ENCODE data around the gene HABP2. TPM values are rescaled to one million over a fixed set of nuclear protein-coding genes. Genes with fewer than 3 reads are reported as not detected.

HABP2 gene
- total RNA-seq, 1 donor from 2014 or later, result 112 TPM

DNA sequence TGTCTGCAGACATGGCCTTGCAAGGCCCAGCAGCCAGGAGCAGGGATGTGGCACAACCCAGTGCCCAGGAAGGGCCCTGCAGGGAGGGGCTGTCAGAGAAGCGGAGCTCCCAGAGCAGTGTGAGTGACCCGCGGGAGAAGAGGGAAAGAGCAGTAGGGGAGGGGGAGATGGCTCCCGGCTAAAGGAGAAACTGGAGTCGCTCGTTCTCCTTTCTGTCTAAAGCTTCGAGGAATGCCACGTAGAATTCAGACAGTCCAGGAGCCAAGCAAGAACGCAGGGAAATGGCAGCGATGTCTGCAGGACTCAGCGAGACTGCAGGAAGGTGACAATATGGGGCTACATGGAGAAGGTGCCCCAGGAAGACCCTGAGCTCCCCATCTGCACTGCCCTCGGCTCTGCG, 22.4 kb upstream of the HABP2 start:
- Mint-ChIP-seq H3K36me3 (ENCODE audit: insufficient read depth) (no peaks in the 10 kb centered on the region), H3K27me3 (peaks cover 4% of the 10 kb centered on the region), H3K4me3 (ENCODE audit: low read depth) (no peak overlapping the region), H3K27ac (no peak overlapping the region), H3K4me1 (ENCODE audit: low read depth) (peaks cover 7% of the 10 kb centered on the region), H3K9me3 (ENCODE audit: low read depth) (no peaks in the 10 kb centered on the region)
- DNase-seq (ENCODE audit: low spot score, unreplicated experiment), result no peak
- TF ChIP-seq, protein P1, sequence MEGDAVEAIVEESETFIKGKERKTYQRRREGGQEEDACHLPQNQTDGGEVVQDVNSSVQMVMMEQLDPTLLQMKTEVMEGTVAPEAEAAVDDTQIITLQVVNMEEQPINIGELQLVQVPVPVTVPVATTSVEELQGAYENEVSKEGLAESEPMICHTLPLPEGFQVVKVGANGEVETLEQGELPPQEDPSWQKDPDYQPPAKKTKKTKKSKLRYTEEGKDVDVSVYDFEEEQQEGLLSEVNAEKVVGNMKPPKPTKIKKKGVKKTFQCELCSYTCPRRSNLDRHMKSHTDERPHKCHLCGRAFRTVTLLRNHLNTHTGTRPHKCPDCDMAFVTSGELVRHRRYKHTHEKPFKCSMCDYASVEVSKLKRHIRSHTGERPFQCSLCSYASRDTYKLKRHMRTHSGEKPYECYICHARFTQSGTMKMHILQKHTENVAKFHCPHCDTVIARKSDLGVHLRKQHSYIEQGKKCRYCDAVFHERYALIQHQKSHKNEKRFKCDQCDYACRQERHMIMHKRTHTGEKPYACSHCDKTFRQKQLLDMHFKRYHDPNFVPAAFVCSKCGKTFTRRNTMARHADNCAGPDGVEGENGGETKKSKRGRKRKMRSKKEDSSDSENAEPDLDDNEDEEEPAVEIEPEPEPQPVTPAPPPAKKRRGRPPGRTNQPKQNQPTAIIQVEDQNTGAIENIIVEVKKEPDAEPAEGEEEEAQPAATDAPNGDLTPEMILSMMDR (IDR thresholded peaks at IDR 0.05; ENCODE audit: unreplicated experiment), result no peak

DNA sequence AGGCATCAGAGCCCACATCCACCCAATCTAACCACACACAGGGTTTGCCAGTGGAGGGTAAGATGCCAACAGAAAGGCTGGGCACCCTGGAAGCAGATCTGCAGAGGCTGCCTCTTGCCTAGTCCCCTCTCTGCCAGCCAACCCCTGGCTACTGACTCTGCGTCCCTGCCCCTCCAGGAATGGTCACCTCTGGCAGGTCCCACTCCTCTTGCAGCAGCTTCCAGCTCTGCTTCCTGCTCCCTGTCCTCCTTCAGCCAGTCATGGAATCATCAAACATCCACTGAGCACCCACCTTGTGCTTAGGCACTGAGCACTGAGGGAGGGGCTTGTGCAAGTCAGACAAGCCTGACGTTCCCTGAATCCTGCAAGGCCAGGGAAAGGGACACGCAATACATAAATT, 20.1 kb upstream of the HABP2 start:
- Mint-ChIP-seq H3K4me1 (ENCODE audit: low read depth) (peaks cover 21% of the 10 kb centered on the region), H3K9me3 (ENCODE audit: low read depth) (no peaks in the 10 kb centered on the region), H3K36me3 (ENCODE audit: insufficient read depth) (no peaks in the 10 kb centered on the region), H3K4me3 (ENCODE audit: low read depth) (no peak overlapping the region), H3K27me3 (peaks cover 4% of the 10 kb centered on the region), H3K27ac (no peak overlapping the region)
- TF ChIP-seq, protein P1 (IDR thresholded peaks at IDR 0.05; ENCODE audit: unreplicated experiment), result no peak
- no peak for DNase-seq (ENCODE audit: low spot score, unreplicated experiment)

DNA sequence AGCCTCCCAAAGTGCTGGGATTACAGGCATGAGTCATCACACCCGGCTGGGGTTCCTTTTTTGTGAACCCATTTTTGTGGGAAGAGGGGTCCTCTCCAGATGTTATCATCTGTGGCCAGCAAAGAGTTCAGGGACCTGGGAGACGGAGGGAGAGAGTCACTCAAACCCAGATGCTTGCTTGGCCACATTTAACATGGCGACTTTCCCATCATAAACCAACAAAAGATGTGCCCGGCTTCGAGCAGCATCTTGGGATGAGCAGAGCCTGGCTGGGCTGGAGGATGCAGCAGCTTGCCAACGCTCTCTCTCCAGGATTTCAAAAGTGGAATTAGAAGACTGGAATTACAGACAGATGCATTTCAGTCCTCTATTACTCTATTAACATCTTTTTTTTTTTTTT, 19.1 kb upstream of the HABP2 start:
- H3K36me3 Mint-ChIP-seq (ENCODE audit: insufficient read depth), result no peaks in the 10 kb centered on the region
- TF ChIP-seq, protein P1 (IDR thresholded peaks at IDR 0.05; ENCODE audit: unreplicated experiment), result no peak
- DNase-seq (ENCODE audit: low spot score, unreplicated experiment), result no peak
- peaks cover 4% of the 10 kb centered on the region for H3K27me3 Mint-ChIP-seq
- H3K4me3 Mint-ChIP-seq (ENCODE audit: low read depth), result no peak overlapping the region
- peaks cover 29% of the 10 kb centered on the region for H3K4me1 Mint-ChIP-seq (ENCODE audit: low read depth)
- H3K9me3 Mint-ChIP-seq (ENCODE audit: low read depth), result no peaks in the 10 kb centered on the region
- no peak overlapping the region for H3K27ac Mint-ChIP-seq

DNA sequence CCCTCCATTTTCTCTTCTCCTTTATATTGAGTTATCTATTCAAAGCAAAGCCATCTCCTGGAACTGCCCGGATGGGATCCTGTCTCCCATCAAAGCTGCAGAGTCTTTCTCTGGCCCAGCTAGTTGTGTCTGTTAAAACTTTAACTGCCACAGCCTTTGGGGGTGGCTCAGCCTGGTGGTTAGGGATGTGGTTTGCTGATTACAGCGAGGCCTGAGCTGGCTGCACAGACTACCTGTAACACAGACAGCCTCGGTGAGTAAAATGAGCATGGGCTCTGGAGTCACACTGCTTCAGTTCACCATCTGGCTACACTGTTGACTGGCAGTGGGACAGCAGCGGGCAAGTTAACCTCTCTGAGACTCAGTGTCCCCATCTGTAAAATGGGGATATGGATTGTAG, 18.4 kb upstream of the HABP2 start:
- no peak overlapping the region for H3K27ac Mint-ChIP-seq
- TF ChIP-seq, protein P1 (IDR thresholded peaks at IDR 0.05; ENCODE audit: unreplicated experiment), result no peak

DNA sequence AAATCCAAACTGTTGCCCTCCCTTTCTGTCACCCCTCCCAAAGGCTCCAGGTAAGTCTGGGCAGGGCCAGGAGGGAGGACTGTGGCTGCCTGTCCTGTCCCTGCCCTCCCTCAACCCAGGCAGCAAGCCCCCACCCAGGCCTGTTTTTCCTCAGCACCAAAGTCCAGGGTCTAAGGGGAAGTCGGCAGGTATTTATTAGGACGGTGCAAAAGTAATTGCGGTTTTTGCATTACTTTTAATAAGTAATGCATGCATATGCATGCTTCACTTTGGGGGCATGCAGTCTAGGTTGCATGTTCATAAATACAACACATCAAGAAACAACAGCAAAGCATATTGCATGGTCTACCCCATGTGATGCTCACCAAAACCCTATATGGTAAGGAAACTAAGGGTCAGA, 15.2 kb upstream of the HABP2 start:
- Mint-ChIP-seq H3K4me1 (ENCODE audit: low read depth) (peaks cover 53% of the 10 kb centered on the region), H3K9me3 (ENCODE audit: low read depth) (no peaks in the 10 kb centered on the region), H3K27me3 (peaks cover 4% of the 10 kb centered on the region), H3K27ac (peak overlapping the region; percentile 38), H3K36me3 (ENCODE audit: insufficient read depth) (no peaks in the 10 kb centered on the region), H3K4me3 (ENCODE audit: low read depth) (no peak overlapping the region)
- TF ChIP-seq, protein P1 (IDR thresholded peaks at IDR 0.05; ENCODE audit: unreplicated experiment), result no peak
- no peak for DNase-seq (ENCODE audit: low spot score, unreplicated experiment)

More for the DNA sequence above, 18.4 kb upstream of the HABP2 start:
- no peak for DNase-seq (ENCODE audit: low spot score, unreplicated experiment)
- Mint-ChIP-seq H3K36me3 (ENCODE audit: insufficient read depth) (no peaks in the 10 kb centered on the region), H3K4me1 (ENCODE audit: low read depth) (peaks cover 35% of the 10 kb centered on the region), H3K4me3 (ENCODE audit: low read depth) (no peak overlapping the region), H3K9me3 (ENCODE audit: low read depth) (no peaks in the 10 kb centered on the region), H3K27me3 (peaks cover 4% of the 10 kb centered on the region)
